Measurements from ENCODE around the gene CCDC85C. TPM values are rescaled to one million over a fixed set of nuclear protein-coding genes. Genes with fewer than 3 reads are reported as not detected.

Gene CCDC85C
- total and polyA plus RNA-seq, 2 experiments from 2014 or later, result 4.5 to 24.9 TPM

DNA sequence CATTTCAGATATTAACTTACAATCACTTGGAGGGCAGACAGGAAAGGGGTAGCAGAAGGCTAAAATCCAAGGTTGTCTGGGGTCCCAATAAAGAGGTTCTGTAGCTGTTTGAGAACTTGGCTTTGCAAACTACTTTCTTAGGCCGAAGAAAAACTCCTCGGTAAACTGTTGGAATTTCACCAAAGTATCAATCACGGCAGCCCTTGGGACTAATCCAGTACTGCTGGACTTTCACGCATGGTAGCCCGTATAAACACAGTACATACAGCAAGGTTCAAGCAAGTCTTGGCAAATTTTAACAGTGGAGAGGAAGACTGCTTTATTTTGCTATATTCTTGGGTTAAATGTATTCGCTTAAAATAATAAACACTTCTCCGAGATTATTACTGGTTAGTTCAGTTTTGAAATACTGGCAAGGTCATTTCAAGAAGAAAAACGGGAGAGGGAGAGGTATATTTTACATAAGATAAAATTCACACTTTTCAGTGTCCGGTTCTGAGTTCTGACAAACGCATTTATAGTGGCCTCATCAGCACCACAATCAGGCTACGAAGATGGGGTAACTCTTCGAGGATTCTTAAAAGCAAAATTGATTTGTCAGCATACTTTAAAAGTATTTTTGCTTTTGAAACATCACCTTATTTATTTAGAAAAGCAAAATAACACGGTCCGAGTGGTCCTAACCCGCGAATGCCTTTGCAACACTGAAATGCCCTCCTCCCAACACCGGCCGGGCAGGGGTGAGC is 124.7 kb downstream of the CCDC85C start:
- Histone ChIP-seq H3K79me2 (replicated peaks; ENCODE audit: insufficient read depth) (peaks cover 87% of the 10 kb centered on the region), H3K4me2 (peak overlapping the region; percentile 82), H4K20me1 (replicated peaks; ENCODE audit: insufficient read depth) (peaks cover 56% of the 10 kb centered on the region), H3K36me3 (ENCODE audit: insufficient read depth) (no peaks in the 10 kb centered on the region), H2AFZ (peak overlapping the region; percentile 40; the same call in 1 of the 2 replicates), H3K27me3 (ENCODE audit: insufficient read depth) (no peaks in the 10 kb centered on the region), H3K9me2 (ENCODE audit: insufficient read depth) (no peaks in the 10 kb centered on the region), H3K4me1 (ENCODE audit: insufficient read depth) (peaks cover 21% of the 10 kb centered on the region), H3K27ac (ENCODE audit: low read depth) (no peak overlapping the region), H3F3A (replicated peaks; ENCODE audit: low read depth) (0 out of 2 replicates have a peak, but pooled peaks cover 6% of the 10 kb centered on the region), H3K4me3 (peak overlapping the region; percentile 92)
- DNase-seq (ENCODE audit: low spot score) (no peak), ATAC-seq (no peak)
- peak overlapping the region; percentile 93 for H3K4me3 Mint-ChIP-seq
- no peaks in the 10 kb centered on the region for H3K9me3 Mint-ChIP-seq
- H3K36me3 Mint-ChIP-seq (ENCODE audit: low read depth), result no peaks in the 10 kb centered on the region; the same call in 2 of the 3 replicates
- TF ChIP-seq, protein P1, sequence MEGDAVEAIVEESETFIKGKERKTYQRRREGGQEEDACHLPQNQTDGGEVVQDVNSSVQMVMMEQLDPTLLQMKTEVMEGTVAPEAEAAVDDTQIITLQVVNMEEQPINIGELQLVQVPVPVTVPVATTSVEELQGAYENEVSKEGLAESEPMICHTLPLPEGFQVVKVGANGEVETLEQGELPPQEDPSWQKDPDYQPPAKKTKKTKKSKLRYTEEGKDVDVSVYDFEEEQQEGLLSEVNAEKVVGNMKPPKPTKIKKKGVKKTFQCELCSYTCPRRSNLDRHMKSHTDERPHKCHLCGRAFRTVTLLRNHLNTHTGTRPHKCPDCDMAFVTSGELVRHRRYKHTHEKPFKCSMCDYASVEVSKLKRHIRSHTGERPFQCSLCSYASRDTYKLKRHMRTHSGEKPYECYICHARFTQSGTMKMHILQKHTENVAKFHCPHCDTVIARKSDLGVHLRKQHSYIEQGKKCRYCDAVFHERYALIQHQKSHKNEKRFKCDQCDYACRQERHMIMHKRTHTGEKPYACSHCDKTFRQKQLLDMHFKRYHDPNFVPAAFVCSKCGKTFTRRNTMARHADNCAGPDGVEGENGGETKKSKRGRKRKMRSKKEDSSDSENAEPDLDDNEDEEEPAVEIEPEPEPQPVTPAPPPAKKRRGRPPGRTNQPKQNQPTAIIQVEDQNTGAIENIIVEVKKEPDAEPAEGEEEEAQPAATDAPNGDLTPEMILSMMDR (conservative IDR thresholded peaks at IDR 0.05; ENCODE audit: low read depth in 2 of 2), result no peak
- TF ChIP-seq ZNF331 (CRISPR knock-in tag; IDR thresholded peaks at IDR 0.05; ENCODE audit: low read depth) (no peak), JUNB (IDR thresholded peaks at IDR 0.05; ENCODE audit: unreplicated experiment) (no peak), ETS1 (IDR thresholded peaks at IDR 0.05) (no peak), NANOG (IDR thresholded peaks at IDR 0.05; ENCODE audit: borderline replicate concordance) (no peak), ZNF114 (CRISPR knock-in tag; IDR thresholded peaks at IDR 0.05) (no peak), EZH2 (IDR thresholded peaks at IDR 0.05; ENCODE audit: low read depth, unreplicated experiment) (no peak), CREB1 (CRISPR knock-in tag; IDR thresholded peaks at IDR 0.05; ENCODE audit: low read depth) (no peak), STAT1 (IDR thresholded peaks at IDR 0.05; ENCODE audit: unreplicated experiment) (no peak)
- TF ChIP-seq, protein P2, sequence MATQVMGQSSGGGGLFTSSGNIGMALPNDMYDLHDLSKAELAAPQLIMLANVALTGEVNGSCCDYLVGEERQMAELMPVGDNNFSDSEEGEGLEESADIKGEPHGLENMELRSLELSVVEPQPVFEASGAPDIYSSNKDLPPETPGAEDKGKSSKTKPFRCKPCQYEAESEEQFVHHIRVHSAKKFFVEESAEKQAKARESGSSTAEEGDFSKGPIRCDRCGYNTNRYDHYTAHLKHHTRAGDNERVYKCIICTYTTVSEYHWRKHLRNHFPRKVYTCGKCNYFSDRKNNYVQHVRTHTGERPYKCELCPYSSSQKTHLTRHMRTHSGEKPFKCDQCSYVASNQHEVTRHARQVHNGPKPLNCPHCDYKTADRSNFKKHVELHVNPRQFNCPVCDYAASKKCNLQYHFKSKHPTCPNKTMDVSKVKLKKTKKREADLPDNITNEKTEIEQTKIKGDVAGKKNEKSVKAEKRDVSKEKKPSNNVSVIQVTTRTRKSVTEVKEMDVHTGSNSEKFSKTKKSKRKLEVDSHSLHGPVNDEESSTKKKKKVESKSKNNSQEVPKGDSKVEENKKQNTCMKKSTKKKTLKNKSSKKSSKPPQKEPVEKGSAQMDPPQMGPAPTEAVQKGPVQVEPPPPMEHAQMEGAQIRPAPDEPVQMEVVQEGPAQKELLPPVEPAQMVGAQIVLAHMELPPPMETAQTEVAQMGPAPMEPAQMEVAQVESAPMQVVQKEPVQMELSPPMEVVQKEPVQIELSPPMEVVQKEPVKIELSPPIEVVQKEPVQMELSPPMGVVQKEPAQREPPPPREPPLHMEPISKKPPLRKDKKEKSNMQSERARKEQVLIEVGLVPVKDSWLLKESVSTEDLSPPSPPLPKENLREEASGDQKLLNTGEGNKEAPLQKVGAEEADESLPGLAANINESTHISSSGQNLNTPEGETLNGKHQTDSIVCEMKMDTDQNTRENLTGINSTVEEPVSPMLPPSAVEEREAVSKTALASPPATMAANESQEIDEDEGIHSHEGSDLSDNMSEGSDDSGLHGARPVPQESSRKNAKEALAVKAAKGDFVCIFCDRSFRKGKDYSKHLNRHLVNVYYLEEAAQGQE (IDR thresholded peaks at IDR 0.05; ENCODE audit: unreplicated experiment), result no peak
- TF ChIP-seq, protein P3, sequence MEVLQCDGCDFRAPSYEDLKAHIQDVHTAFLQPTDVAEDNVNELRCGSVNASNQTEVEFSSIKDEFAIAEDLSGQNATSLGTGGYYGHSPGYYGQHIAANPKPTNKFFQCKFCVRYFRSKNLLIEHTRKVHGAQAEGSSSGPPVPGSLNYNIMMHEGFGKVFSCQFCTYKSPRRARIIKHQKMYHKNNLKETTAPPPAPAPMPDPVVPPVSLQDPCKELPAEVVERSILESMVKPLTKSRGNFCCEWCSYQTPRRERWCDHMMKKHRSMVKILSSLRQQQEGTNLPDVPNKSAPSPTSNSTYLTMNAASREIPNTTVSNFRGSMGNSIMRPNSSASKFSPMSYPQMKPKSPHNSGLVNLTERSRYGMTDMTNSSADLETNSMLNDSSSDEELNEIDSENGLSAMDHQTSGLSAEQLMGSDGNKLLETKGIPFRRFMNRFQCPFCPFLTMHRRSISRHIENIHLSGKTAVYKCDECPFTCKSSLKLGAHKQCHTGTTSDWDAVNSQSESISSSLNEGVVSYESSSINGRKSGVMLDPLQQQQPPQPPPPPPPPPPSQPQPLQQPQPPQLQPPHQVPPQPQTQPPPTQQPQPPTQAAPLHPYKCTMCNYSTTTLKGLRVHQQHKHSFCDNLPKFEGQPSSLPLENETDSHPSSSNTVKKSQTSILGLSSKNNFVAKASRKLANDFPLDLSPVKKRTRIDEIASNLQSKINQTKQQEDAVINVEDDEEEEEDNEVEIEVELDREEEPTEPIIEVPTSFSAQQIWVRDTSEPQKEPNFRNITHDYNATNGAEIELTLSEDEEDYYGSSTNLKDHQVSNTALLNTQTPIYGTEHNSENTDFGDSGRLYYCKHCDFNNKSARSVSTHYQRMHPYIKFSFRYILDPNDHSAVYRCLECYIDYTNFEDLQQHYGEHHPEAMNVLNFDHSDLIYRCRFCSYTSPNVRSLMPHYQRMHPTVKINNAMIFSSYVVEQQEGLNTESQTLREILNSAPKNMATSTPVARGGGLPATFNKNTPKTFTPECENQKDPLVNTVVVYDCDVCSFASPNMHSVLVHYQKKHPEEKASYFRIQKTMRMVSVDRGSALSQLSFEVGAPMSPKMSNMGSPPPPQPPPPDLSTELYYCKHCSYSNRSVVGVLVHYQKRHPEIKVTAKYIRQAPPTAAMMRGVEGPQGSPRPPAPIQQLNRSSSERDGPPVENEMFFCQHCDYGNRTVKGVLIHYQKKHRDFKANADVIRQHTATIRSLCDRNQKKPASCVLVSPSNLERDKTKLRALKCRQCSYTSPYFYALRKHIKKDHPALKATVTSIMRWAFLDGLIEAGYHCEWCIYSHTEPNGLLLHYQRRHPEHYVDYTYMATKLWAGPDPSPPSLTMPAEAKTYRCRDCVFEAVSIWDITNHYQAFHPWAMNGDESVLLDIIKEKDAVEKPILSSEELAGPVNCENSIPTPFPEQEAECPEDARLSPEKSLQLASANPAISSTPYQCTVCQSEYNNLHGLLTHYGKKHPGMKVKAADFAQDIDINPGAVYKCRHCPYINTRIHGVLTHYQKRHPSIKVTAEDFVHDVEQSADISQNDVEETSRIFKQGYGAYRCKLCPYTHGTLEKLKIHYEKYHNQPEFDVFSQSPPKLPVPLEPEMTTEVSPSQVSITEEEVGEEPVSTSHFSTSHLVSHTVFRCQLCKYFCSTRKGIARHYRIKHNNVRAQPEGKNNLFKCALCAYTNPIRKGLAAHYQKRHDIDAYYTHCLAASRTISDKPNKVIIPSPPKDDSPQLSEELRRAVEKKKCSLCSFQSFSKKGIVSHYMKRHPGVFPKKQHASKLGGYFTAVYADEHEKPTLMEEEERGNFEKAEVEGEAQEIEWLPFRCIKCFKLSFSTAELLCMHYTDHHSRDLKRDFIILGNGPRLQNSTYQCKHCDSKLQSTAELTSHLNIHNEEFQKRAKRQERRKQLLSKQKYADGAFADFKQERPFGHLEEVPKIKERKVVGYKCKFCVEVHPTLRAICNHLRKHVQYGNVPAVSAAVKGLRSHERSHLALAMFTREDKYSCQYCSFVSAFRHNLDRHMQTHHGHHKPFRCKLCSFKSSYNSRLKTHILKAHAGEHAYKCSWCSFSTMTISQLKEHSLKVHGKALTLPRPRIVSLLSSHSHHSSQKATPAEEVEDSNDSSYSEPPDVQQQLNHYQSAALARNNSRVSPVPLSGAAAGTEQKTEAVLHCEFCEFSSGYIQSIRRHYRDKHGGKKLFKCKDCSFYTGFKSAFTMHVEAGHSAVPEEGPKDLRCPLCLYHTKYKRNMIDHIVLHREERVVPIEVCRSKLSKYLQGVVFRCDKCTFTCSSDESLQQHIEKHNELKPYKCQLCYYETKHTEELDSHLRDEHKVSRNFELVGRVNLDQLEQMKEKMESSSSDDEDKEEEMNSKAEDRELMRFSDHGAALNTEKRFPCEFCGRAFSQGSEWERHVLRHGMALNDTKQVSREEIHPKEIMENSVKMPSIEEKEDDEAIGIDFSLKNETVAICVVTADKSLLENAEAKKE (CRISPR knock-in tag; IDR thresholded peaks at IDR 0.05), result no peak
- H3K27ac Mint-ChIP-seq, result peak overlapping the region; percentile 92
- H3K4me1 Mint-ChIP-seq, result peaks cover 32% of the 10 kb centered on the region
- peaks cover 11% of the 10 kb centered on the region for H3K27me3 Mint-ChIP-seq (ENCODE audit: insufficient read depth, low read depth, poor library complexity)
